K562 (cell line): ENCODE results near the gene ELOVL7. TPM values are rescaled to one million over a fixed set of nuclear protein-coding genes. Genes with fewer than 3 reads are reported as not detected.

Source experiments
- BRD9 ChIP-seq: fragments of 450-650 bp; IDR thresholded peaks from 2 replicates; pipeline ENCODE4 v1.6.1; 2018; ENCODE audit warnings: low read depth; ENCODE audit not compliant: partially characterized antibody
- CAMTA2 ChIP-seq: fragments of 250-450 bp; sonication (Bioruptor Pico); conservative IDR thresholded peaks from 2 replicates; pipeline ENCODE4 v1.5.1; 2022
- DIDO1 ChIP-seq: fragments of 450-650 bp; IDR thresholded peaks from 2 replicates; pipeline ENCODE4 v1.6.1; 2016; ENCODE audit warnings: low read depth, missing biosample characterization, missing genetic modification characterization
- GATA2 ChIP-seq: sonication (generic); formaldehyde crosslinking; IDR thresholded peaks from 2 replicates; pipeline ENCODE4 v1.4.0; 2020; ENCODE audit warnings: mild to moderate bottlenecking, missing genetic modification reagents
- HDAC3 ChIP-seq: fragments of 450-650 bp; IDR thresholded peaks from 2 replicates; pipeline ENCODE4 v1.6.1; 2018; ENCODE audit warnings: borderline replicate concordance, mild to moderate bottlenecking, moderate library complexity; ENCODE audit not compliant: partially characterized antibody
- HMGXB4 ChIP-seq: sonication (generic); formaldehyde crosslinking; IDR thresholded peaks from 2 replicates; pipeline ENCODE4 v1.8.1; 2023; ENCODE audit warnings: mild to moderate bottlenecking, missing genetic modification reagents
- MAFK ChIP-seq: IDR thresholded peaks from 2 replicates; pipeline ENCODE4 v1.6.1; 2011; ENCODE audit warnings: low read length, improper control_type of control experiment
- SREBF1 ChIP-seq: fragments of 150-350 bp; IDR thresholded peaks from 2 replicates; pipeline ENCODE4 v1.6.1; 2014; ENCODE audit warnings: antibody characterized with exemption, low read depth, low read length, borderline replicate concordance
- TEAD1 ChIP-seq, 2 experiments: fragments of 450-650 bp in 1 of 2; sonication (generic) in 1 of 2; formaldehyde crosslinking; IDR thresholded peaks; 2 replicates each; pipeline versions ENCODE4 v1.4.0 to v1.8.0; 2020 to 2022; ENCODE audit warnings: mild to moderate bottlenecking in 2 of 2, missing genetic modification reagents in 1 of 2
- ZBTB49 ChIP-seq: sonication (generic); formaldehyde crosslinking; IDR thresholded peaks from 2 replicates; pipeline ENCODE4 v1.8.0; 2022; ENCODE audit warnings: missing genetic modification reagents, mild to moderate bottlenecking, borderline replicate concordance
- ZNF395 ChIP-seq: fragments of 200-800 bp; sonication (Bioruptor generic); IDR thresholded peaks from 2 replicates; pipeline ENCODE4 v1.6.1; 2017; ENCODE audit warnings: missing genetic modification characterization, missing compliant biosample characterization
- ZNF561 ChIP-seq: fragments of 450-650 bp; formaldehyde crosslinking; conservative IDR thresholded peaks from 2 replicates; pipeline ENCODE4 v1.4.0; 2020; ENCODE audit warnings: mild to moderate bottlenecking, moderate library complexity
- ZNF766 ChIP-seq: fragments of 200-800 bp; sonication (Bioruptor generic); conservative IDR thresholded peaks from 2 replicates; pipeline ENCODE4 v1.6.1; 2016; ENCODE audit warnings: missing genetic modification characterization, missing compliant biosample characterization
- polyA plus RNA-seq, 8 experiments: library from polyadenylated mRNA; depleted of rRNA in 4 of 8; stranded (reverse) in 5 of 8; unstranded in 3 of 8; fragments of >200 nt; fragmentation: Nextera tagmentation in 2 of 8; fragmentation: Illumina TruSeq in 1 of 8; extraction: Ambion mirVana in 2 of 8; extraction: Trizol in 1 of 8; gene quantifications; 2 replicates each; pipeline versions ENCODE4 v1.2.1 to v1.2.3, GENCODE V29; 2011 to 2014; ENCODE audit warnings: inconsistent platforms in 1 of 8, missing spikeins in 1 of 8
- total RNA-seq, 7 experiments: library from RNA; depleted of rRNA in 6 of 7; stranded (reverse); fragments of >200 nt in 6 of 7; fragmentation: Illumina TruSeq in 2 of 7; extraction: Trizol in 2 of 7; gene quantifications; 2 replicates each; pipeline versions ENCODE4 v1.2.1 to v1.2.3, GENCODE V29; 2011 to 2021; ENCODE audit warnings: low replicate concordance in 1 of 7
- TF ChIP-seq, protein P1 (sequence below), 2 experiments: fragments of 450-650 bp; IDR thresholded peaks; 2 replicates each; pipeline ENCODE4 v1.6.1; 2018; ENCODE audit warnings: mild to moderate bottlenecking in 2 of 2, low read depth in 1 of 2; ENCODE audit not compliant: partially characterized antibody in 2 of 2

ELOVL7 gene
- total and polyA plus RNA-seq, 9 of the 15 experiments (the other 6 are each of a cell fraction or from before 2014, with no cell fraction given), result 4.5 to 12.3 (median 6.9) TPM

- TF ChIP-seq ZNF561 (CRISPR knock-in tag), result no peak
- no peak for TF ChIP-seq HDAC3
- no peak for TF ChIP-seq TEAD1 (CRISPR knock-in tag; IDR thresholded peaks at IDR 0.05)
- TF ChIP-seq, protein P1, sequence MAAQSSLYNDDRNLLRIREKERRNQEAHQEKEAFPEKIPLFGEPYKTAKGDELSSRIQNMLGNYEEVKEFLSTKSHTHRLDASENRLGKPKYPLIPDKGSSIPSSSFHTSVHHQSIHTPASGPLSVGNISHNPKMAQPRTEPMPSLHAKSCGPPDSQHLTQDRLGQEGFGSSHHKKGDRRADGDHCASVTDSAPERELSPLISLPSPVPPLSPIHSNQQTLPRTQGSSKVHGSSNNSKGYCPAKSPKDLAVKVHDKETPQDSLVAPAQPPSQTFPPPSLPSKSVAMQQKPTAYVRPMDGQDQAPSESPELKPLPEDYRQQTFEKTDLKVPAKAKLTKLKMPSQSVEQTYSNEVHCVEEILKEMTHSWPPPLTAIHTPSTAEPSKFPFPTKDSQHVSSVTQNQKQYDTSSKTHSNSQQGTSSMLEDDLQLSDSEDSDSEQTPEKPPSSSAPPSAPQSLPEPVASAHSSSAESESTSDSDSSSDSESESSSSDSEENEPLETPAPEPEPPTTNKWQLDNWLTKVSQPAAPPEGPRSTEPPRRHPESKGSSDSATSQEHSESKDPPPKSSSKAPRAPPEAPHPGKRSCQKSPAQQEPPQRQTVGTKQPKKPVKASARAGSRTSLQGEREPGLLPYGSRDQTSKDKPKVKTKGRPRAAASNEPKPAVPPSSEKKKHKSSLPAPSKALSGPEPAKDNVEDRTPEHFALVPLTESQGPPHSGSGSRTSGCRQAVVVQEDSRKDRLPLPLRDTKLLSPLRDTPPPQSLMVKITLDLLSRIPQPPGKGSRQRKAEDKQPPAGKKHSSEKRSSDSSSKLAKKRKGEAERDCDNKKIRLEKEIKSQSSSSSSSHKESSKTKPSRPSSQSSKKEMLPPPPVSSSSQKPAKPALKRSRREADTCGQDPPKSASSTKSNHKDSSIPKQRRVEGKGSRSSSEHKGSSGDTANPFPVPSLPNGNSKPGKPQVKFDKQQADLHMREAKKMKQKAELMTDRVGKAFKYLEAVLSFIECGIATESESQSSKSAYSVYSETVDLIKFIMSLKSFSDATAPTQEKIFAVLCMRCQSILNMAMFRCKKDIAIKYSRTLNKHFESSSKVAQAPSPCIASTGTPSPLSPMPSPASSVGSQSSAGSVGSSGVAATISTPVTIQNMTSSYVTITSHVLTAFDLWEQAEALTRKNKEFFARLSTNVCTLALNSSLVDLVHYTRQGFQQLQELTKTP (IDR thresholded peaks at IDR 0.05; ENCODE audit: low read depth in 1 of 2, partially characterized antibody in 2 of 2), result no peak
- no peak for TF ChIP-seq SREBF1
- TF ChIP-seq DIDO1 (tag), result no peak
- TF ChIP-seq HMGXB4 (CRISPR knock-in tag), result no peak
- no peak for TF ChIP-seq BRD9
- no peak for TF ChIP-seq ZBTB49 (CRISPR knock-in tag)
- TF ChIP-seq ZNF395 (CRISPR knock-in tag), result no peak
- TF ChIP-seq MAFK, result no peak
- 0 out of 2 replicates have a peak, but pooled peaks have one; percentile 39 for TF ChIP-seq ZNF766 (CRISPR knock-in tag)
- TF ChIP-seq CAMTA2, result 0 out of 2 replicates have a peak, but pooled peaks have one; percentile 6
- TF ChIP-seq GATA2 (CRISPR knock-in tag), result no peak
Observed at GRCh38 chr5:60843936-60844905, at the start of gene ELOVL7 (continued).
